Fibroblast of villous mesenchyme (primary cell): ENCODE data around the gene TNK2. TPM values are rescaled to one million over a fixed set of nuclear protein-coding genes. Genes with fewer than 3 reads are reported as not detected.

Experiments
- DNase-seq: peaks from one replicate; pipeline ENCODE4 v3.0.0-alpha.2; 2010; ENCODE audit warnings: low read depth
- H3K4me3 ChIP-seq: 2 replicates; pipeline ENCODE4 v1.5.1; 2011; ENCODE audit warnings: low read depth, mild to moderate bottlenecking, low read length
- CTCF ChIP-seq: IDR thresholded peaks from 2 replicates; pipeline ENCODE4 v1.5.1; 2012; ENCODE audit warnings: low read depth, mild to moderate bottlenecking, low read length; ENCODE audit not compliant: insufficient read depth
- total RNA-seq: library from RNA; depleted of rRNA; stranded (reverse); fragments of >200 nt; gene quantifications from 2 replicates; pipeline ENCODE4 v1.2.3, GENCODE V29; 2012

Gene TNK2
- total RNA-seq, 1 donor = 12.1 TPM

GRCh38 chr3:195850857-195851543, 57.4 kb downstream of the TNK2 start:
- peak; percentile 100 for TF ChIP-seq CTCF

GRCh38 chr3:195849322-195850074, 58.9 kb downstream of the TNK2 start:
- TF ChIP-seq CTCF = peak; percentile 26
- no peak for DNase-seq
- H3K4me3 ChIP-seq = no peak overlapping the region

More at GRCh38 chr3:195850857-195851543, 57.4 kb downstream of the TNK2 start:
- peak; percentile 91 for DNase-seq
- no peak overlapping the region for H3K4me3 ChIP-seq

- no peak overlapping the region for H3K4me3 ChIP-seq
- no peak for TF ChIP-seq CTCF
- peak; percentile 68 for DNase-seq
Observed at GRCh38 chr3:195847055-195847950, 61.0 kb downstream of the TNK2 start.

- no peak overlapping the region for H3K4me3 ChIP-seq
- TF ChIP-seq CTCF = no peak
- no peak for DNase-seq
Observed at GRCh38 chr3:195845483-195845882, 62.9 kb downstream of the TNK2 start.

GRCh38 chr3:195844671-195845218, 63.6 kb downstream of the TNK2 start:
- no peak overlapping the region for H3K4me3 ChIP-seq
- no peak for DNase-seq
- no peak for TF ChIP-seq CTCF

- no peak for DNase-seq
- TF ChIP-seq CTCF = no peak
- H3K4me3 ChIP-seq = no peak overlapping the region
Observed at GRCh38 chr3:195839260-195840010, 68.9 kb downstream of the TNK2 start.
